Parathyroid adenoma (tissue), 2 donors: ENCODE data around the gene SLC16A9.
A peak's percentile ranks its signal among the peaks of the same experiment; 100 is the strongest.

Source experiments
- H2AFZ ChIP-seq: fragments of 300-600 bp; sonication (generic); one replicate; pipeline ENCODE4 v1.7.0; 2017; ENCODE audit warnings: antibody characterized with exemption, mild to moderate bottlenecking
- H3K27ac ChIP-seq: fragments of 300-600 bp; sonication (generic); one replicate; pipeline ENCODE4 v1.7.0; 2017
- H3K27me3 ChIP-seq: fragments of 300-600 bp; sonication (generic); one replicate; pipeline ENCODE4 v1.7.0; 2017; ENCODE audit warnings: low read length; ENCODE audit not compliant: control insufficient read depth, insufficient read depth
- H3K36me3 ChIP-seq: fragments of 300-600 bp; sonication (generic); one replicate; pipeline ENCODE4 v1.7.0; 2017; ENCODE audit warnings: low read length; ENCODE audit not compliant: control insufficient read depth, insufficient read depth
- H3K4me1 ChIP-seq: fragments of 300-600 bp; sonication (generic); one replicate; pipeline ENCODE4 v1.7.0; 2017; ENCODE audit warnings: control low read depth
- H3K4me2 ChIP-seq: fragments of 300-600 bp; sonication (generic); one replicate; pipeline ENCODE4 v1.7.0; 2017; ENCODE audit warnings: low read length
- H3K4me3 ChIP-seq: fragments of 300-600 bp; sonication (generic); one replicate; pipeline ENCODE4 v1.7.0; 2017; ENCODE audit warnings: low read depth, low read length
- H3K79me2 ChIP-seq: fragments of 300-600 bp; sonication (generic); one replicate; pipeline ENCODE4 v1.7.0; 2017; ENCODE audit warnings: control low read depth
- H3K9ac ChIP-seq: fragments of 300-600 bp; sonication (generic); one replicate; pipeline ENCODE4 v1.7.0; 2017; ENCODE audit warnings: mild to moderate bottlenecking
- H3K9me3 ChIP-seq: fragments of 300-600 bp; sonication (generic); one replicate; pipeline ENCODE4 v1.7.0; 2017; ENCODE audit warnings: low read length; ENCODE audit not compliant: control insufficient read depth
- CTCF ChIP-seq: fragments of 300-600 bp; sonication (generic); IDR thresholded peaks from one replicate; pipeline ENCODE4 v1.7.0; 2017; ENCODE audit warnings: antibody characterized with exemption, mild to moderate bottlenecking
- donor health status: primary hyperparathyroidism.

SLC16A9 gene

GRCh38 chr10:59618666-59619065 is 91.0 kb downstream of the SLC16A9 start:
- no peak overlapping the region for H3K27ac ChIP-seq
- H3K9ac ChIP-seq, result no peak overlapping the region
- no peaks in the 10 kb centered on the region for H3K79me2 ChIP-seq
- no peaks in the 10 kb centered on the region for H3K36me3 ChIP-seq
- H2AFZ ChIP-seq, result no peak overlapping the region
- TF ChIP-seq CTCF, result no peak
- no peaks in the 10 kb centered on the region for H3K9me3 ChIP-seq
- H3K4me3 ChIP-seq, result no peak overlapping the region
- H3K4me1 ChIP-seq, result no peaks in the 10 kb centered on the region
- H3K27me3 ChIP-seq, result no peaks in the 10 kb centered on the region
- no peak overlapping the region for H3K4me2 ChIP-seq

- no peak for TF ChIP-seq CTCF
- Histone ChIP-seq H3K27ac (no peak overlapping the region), H3K4me1 (no peaks in the 10 kb centered on the region), H3K9ac (no peak overlapping the region), H3K4me3 (no peak overlapping the region), H3K4me2 (no peak overlapping the region), H2AFZ (no peak overlapping the region), H3K9me3 (no peaks in the 10 kb centered on the region), H3K36me3 (no peaks in the 10 kb centered on the region), H3K79me2 (no peaks in the 10 kb centered on the region), H3K27me3 (no peaks in the 10 kb centered on the region)
Measured at GRCh38 chr10:59617996-59618395, 91.7 kb downstream of the SLC16A9 start.

- no peak overlapping the region for H3K9ac ChIP-seq
- H3K27me3 ChIP-seq, result no peaks in the 10 kb centered on the region
- H3K4me2 ChIP-seq, result no peak overlapping the region
- TF ChIP-seq CTCF, result no peak
- no peaks in the 10 kb centered on the region for H3K9me3 ChIP-seq
- peak overlapping the region; percentile 34 for H2AFZ ChIP-seq
- no peaks in the 10 kb centered on the region for H3K4me1 ChIP-seq
- no peaks in the 10 kb centered on the region for H3K36me3 ChIP-seq
- H3K79me2 ChIP-seq, result no peaks in the 10 kb centered on the region
- no peak overlapping the region for H3K27ac ChIP-seq
- no peak overlapping the region for H3K4me3 ChIP-seq
Measured at GRCh38 chr10:59611048-59611447, 98.6 kb downstream of the SLC16A9 start.

GRCh38 chr10:59607970-59608369 is 101.7 kb downstream of the SLC16A9 start:
- Histone ChIP-seq H3K36me3 (no peaks in the 10 kb centered on the region), H3K4me1 (no peaks in the 10 kb centered on the region), H2AFZ (no peak overlapping the region), H3K4me3 (no peak overlapping the region), H3K9me3 (no peaks in the 10 kb centered on the region), H3K4me2 (peak overlapping the region; percentile 15), H3K9ac (no peak overlapping the region), H3K27ac (no peak overlapping the region), H3K27me3 (no peaks in the 10 kb centered on the region), H3K79me2 (no peaks in the 10 kb centered on the region)
- TF ChIP-seq CTCF, result no peak

GRCh38 chr10:59606551-59606961 is 103.1 kb downstream of the SLC16A9 start:
- no peak overlapping the region for H3K4me3 ChIP-seq
- H2AFZ ChIP-seq, result no peak overlapping the region
- no peaks in the 10 kb centered on the region for H3K27me3 ChIP-seq
- no peak overlapping the region for H3K9ac ChIP-seq
- no peaks in the 10 kb centered on the region for H3K4me1 ChIP-seq
- H3K9me3 ChIP-seq, result no peaks in the 10 kb centered on the region
- H3K4me2 ChIP-seq, result no peak overlapping the region
- no peak for TF ChIP-seq CTCF
- no peaks in the 10 kb centered on the region for H3K79me2 ChIP-seq
- no peak overlapping the region for H3K27ac ChIP-seq
- H3K36me3 ChIP-seq, result no peaks in the 10 kb centered on the region
